Activated CD4-positive, alpha-beta T cell treated with anti-CD3 and anti-CD28 coated beads, Interleukin-2, amount 10 ng/mL, durations not matched to agents 7 days and 5 days (primary cell): ENCODE data around the gene FRK. TPM values are rescaled to one million over a fixed set of nuclear protein-coding genes. Genes with fewer than 3 reads are reported as not detected.
"Not testable (repeated sequence)": the region's sequence is repeated elsewhere in the genome, so short reads cannot be mapped to it uniquely, and the experiment has no call there.

ENCODE experiments used
- CTCF ChIA-PET: fragments of 350-600 bp; sonication (Branson Sonifier 250); formaldehyde crosslinking; loops from one replicate; lab custom pipeline; 2021; ENCODE audit warnings: antibody characterized with exemption; lab: Charles Lee
- POLR2A ChIA-PET: fragments of 350-600 bp; sonication (Branson Sonifier 250); formaldehyde crosslinking; loops from one replicate; lab custom pipeline; 2021; ENCODE audit warnings: antibody characterized with exemption; lab: Charles Lee
- DNase-seq: peaks from one replicate; pipeline ENCODE4 v3.0.0-alpha.2; 2020
- H3K27ac Mint-ChIP-seq: one replicate; pipeline ENCODE4 v1.8.0; 2021; ENCODE audit warnings: mild to moderate bottlenecking, moderate library complexity, mixed read lengths
- H3K27me3 Mint-ChIP-seq: one replicate; pipeline ENCODE4 v1.8.0; 2021; ENCODE audit warnings: mixed read lengths
- H3K36me3 Mint-ChIP-seq: one replicate; pipeline ENCODE4 v1.8.0; 2021; ENCODE audit warnings: low read depth, mixed read lengths
- H3K4me1 Mint-ChIP-seq: one replicate; pipeline ENCODE4 v1.8.0; 2021; ENCODE audit warnings: mixed read lengths
- H3K4me3 Mint-ChIP-seq: one replicate; pipeline ENCODE4 v1.8.0; 2021; ENCODE audit warnings: mild to moderate bottlenecking, moderate library complexity, mixed read lengths
- H3K9me3 Mint-ChIP-seq: one replicate; pipeline ENCODE4 v1.8.0; 2021; ENCODE audit warnings: mixed read lengths
- total RNA-seq, 2 experiments: library from RNA; stranded (reverse); gene quantifications; one replicate each; pipeline ENCODE4 v1.2.3, GENCODE V29; 2021

Gene FRK
- total RNA-seq, 2 experiments from 2014 or later = 0.02 TPM

- H3K9me3 Mint-ChIP-seq = no peaks in the 10 kb centered on the region
- no peak for DNase-seq
- no peak overlapping the region for H3K4me3 Mint-ChIP-seq
- no peaks in the 10 kb centered on the region for H3K27me3 Mint-ChIP-seq
- H3K36me3 Mint-ChIP-seq = no peaks in the 10 kb centered on the region
- CTCF ChIA-PET = no interaction called here
- POLR2A ChIA-PET = no interaction called here
- no peaks in the 10 kb centered on the region for H3K4me1 Mint-ChIP-seq
- H3K27ac Mint-ChIP-seq = no peak overlapping the region
Measured at GRCh38 chr6:115971785-115972184, 88.9 kb downstream of the FRK start.

DNA sequence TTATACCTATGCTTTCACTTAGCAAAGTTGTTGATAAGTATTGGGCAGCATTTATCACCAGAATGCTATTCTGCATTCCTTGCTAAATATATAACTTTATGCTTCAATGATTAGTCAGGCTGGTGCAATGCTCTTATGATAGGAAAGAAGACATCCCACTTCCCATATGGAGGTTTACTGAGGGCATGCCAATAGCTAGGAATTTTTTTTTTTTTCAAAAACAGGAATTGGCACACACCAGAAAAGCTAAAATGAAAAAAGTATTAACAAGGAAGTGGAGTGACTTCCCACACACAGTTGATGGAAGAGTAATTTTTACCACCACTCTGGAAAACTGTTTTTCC, 90.8 kb downstream of the FRK start:
- ChIA-PET POLR2A (no interaction called here), CTCF (interaction anchor here (0.6 kb wide), 1 partner anchor 94 kb away, joined by 3 read pairs; no protein-coding TSS in a partner anchor)
- Mint-ChIP-seq H3K27me3 (no peaks in the 10 kb centered on the region), H3K4me3 (no peak overlapping the region), H3K9me3 (no peaks in the 10 kb centered on the region), H3K27ac (no peak overlapping the region), H3K4me1 (no peaks in the 10 kb centered on the region), H3K36me3 (no peaks in the 10 kb centered on the region)
- no peak for DNase-seq

DNA sequence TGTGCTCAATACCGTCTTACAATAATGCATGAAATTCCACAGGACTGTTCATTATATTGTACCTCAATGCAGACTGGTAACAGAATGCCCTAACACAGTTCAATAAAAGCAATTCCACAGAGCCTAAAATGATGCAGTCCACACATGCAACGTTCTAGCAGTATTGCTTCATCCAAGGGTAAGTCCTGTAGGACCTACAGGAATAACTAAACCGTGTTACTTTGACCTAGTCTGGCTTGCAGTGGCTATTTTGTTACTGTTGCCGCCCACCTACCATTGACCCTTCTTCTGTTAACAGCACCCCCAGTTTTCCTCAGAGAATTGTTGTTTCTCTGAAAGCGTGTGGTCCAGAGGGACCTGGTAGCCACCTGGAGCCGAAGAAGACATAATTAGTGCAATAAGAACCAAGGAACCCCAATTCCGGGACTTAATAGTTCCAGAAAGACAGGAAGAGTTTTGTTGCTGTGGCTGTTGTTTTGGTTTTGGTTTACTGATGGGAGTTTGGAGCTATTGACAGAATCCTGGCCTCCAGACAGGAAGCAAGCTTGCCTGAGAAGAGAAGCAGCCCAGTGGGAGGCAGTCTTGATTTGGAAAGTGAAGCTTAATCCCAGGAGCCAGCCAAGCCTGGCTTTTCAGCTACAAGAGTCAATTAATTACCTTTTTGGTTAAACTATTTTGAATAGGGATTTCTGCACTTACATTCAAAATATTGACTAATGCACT, 91.3 kb downstream of the FRK start:
- Mint-ChIP-seq H3K4me3 (no peak overlapping the region), H3K9me3 (no peaks in the 10 kb centered on the region), H3K27me3 (no peaks in the 10 kb centered on the region), H3K36me3 (no peaks in the 10 kb centered on the region), H3K4me1 (no peaks in the 10 kb centered on the region), H3K27ac (no peak overlapping the region)
- DNase-seq = no peak
- ChIA-PET CTCF (interaction anchor here (0.6 kb wide), 1 partner anchor 93 kb away, joined by 3 read pairs; no protein-coding TSS in a partner anchor), POLR2A (no interaction called here)

GRCh38 chr6:115960286-115960685, 100.4 kb downstream of the FRK start:
- H3K9me3 Mint-ChIP-seq, POLR2A ChIA-PET, H3K36me3 Mint-ChIP-seq, H3K27me3 Mint-ChIP-seq, DNase-seq, CTCF ChIA-PET, H3K27ac Mint-ChIP-seq, H3K4me3 Mint-ChIP-seq, H3K4me1 Mint-ChIP-seq: not testable (repeated sequence)

DNA sequence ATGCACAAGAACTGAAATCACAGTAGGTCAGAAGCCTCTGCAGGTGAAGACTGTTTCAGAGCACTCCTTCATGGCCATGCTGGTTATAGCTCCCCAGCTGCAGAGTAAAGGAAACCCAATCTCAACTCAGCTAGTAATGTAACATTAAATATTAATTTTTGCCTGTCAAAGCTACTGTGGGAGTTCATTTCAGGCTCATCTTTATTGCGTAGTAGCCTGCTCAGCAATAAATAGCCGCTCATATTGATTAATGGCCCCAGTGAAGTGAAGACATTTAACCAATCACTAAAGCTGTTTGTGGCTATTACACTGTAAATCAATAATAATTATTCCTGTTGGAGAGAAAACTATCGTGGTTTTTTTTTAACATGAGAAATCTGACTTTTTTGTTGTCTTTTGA, 101.7 kb downstream of the FRK start:
- DNase-seq = no peak
- POLR2A ChIA-PET = no interaction called here
- CTCF ChIA-PET = interaction anchor here (0.6 kb wide), 1 partner anchor 287 kb away, joined by 4 read pairs; no protein-coding TSS in a partner anchor
- Mint-ChIP-seq H3K27ac (no peak overlapping the region), H3K27me3 (no peaks in the 10 kb centered on the region), H3K4me3 (no peak overlapping the region), H3K4me1 (no peaks in the 10 kb centered on the region), H3K36me3 (no peaks in the 10 kb centered on the region), H3K9me3 (no peaks in the 10 kb centered on the region)

GRCh38 chr6:115954740-115955139, 106.0 kb downstream of the FRK start:
- DNase-seq = no peak
- H3K4me1 Mint-ChIP-seq = no peaks in the 10 kb centered on the region
- no peak overlapping the region for H3K27ac Mint-ChIP-seq
- H3K36me3 Mint-ChIP-seq = no peaks in the 10 kb centered on the region
- CTCF ChIA-PET = no interaction called here
- no peak overlapping the region for H3K4me3 Mint-ChIP-seq
- POLR2A ChIA-PET = no interaction called here
- no peaks in the 10 kb centered on the region for H3K27me3 Mint-ChIP-seq
- no peaks in the 10 kb centered on the region for H3K9me3 Mint-ChIP-seq

DNA sequence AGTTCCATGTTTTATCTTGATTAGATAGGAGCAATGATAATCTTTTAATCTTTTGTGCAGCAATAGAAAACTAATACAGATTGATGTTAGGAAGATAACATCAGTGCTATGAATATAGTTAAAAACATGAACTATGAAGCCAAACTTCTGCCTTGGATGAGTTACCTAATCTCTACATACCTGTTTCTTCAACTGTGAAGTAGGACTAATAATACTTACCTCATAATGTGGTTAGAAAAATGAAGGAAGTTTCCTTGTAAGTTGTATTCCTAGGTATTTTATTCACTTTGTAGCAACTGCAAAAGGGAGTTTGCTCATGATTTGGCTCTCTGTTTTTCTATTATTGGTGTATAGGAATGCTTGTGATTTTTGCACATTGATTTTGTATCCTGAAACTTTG, 111.9 kb downstream of the FRK start:
- POLR2A ChIA-PET = no interaction called here
- CTCF ChIA-PET = no interaction called here
- no peak for DNase-seq
- Mint-ChIP-seq H3K27ac (no peak overlapping the region), H3K4me3 (no peak overlapping the region), H3K4me1 (no peaks in the 10 kb centered on the region), H3K36me3 (no peaks in the 10 kb centered on the region), H3K9me3 (no peaks in the 10 kb centered on the region), H3K27me3 (no peaks in the 10 kb centered on the region)

GRCh38 chr6:115947966-115948541, 112.6 kb downstream of the FRK start:
- no peaks in the 10 kb centered on the region for H3K9me3 Mint-ChIP-seq

DNA sequence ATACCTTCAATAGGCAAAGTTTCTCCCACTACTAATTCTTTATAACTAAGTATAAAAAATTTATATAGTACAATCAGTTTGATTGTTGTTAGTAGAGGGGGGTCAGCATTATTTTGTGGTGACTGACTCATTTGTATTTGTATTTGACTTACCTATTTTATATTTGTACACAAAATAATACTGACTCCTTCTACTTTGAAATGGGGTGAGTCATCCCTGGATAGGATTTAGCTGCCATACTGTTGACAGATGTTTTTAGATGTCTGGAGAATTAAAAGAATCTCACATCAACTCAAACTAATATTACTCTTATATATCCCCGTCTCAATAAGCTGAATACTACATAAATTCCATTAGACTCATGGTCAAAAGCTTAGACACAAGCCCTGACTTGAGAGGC, 114.9 kb downstream of the FRK start:
- CTCF ChIA-PET = no interaction called here
- Mint-ChIP-seq H3K36me3 (no peaks in the 10 kb centered on the region), H3K4me3 (no peak overlapping the region), H3K4me1 (no peaks in the 10 kb centered on the region), H3K27me3 (no peaks in the 10 kb centered on the region), H3K27ac (no peak overlapping the region), H3K9me3 (no peaks in the 10 kb centered on the region)
- POLR2A ChIA-PET = no interaction called here
- DNase-seq = no peak

More at GRCh38 chr6:115947966-115948541, 112.6 kb downstream of the FRK start:
- DNase-seq = no peak
- H3K4me3 Mint-ChIP-seq = no peak overlapping the region
- H3K27me3 Mint-ChIP-seq = no peaks in the 10 kb centered on the region
- H3K36me3 Mint-ChIP-seq = no peaks in the 10 kb centered on the region
- H3K27ac Mint-ChIP-seq = no peak overlapping the region
- ChIA-PET CTCF (no interaction called here), POLR2A (no interaction called here)
- H3K4me1 Mint-ChIP-seq = no peaks in the 10 kb centered on the region

DNA sequence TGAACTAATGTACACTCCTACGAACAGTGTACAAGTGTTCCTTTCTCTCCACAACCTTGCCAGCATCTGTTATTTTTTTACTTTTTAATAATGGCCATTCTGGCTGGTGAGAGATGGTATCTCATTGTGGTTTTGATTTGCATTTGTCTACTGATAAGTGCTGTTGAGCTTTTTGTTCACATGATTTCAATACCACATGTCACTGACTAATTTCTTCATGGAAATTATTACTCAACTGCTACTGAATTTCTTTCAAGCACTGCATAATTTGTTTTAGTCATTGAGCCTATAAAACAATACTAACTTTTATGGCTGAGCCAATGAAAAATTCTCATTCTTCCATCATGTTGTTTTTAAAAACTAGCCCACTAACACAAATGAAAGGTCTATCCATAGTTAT, 115.4 kb downstream of the FRK start:
- CTCF ChIA-PET = no interaction called here
- Mint-ChIP-seq H3K4me3 (no peak overlapping the region), H3K27me3 (no peaks in the 10 kb centered on the region), H3K4me1 (no peaks in the 10 kb centered on the region), H3K9me3 (no peaks in the 10 kb centered on the region), H3K27ac (no peak overlapping the region), H3K36me3 (no peaks in the 10 kb centered on the region)
- DNase-seq = no peak
- POLR2A ChIA-PET = no interaction called here

GRCh38 chr6:115944829-115945228, 115.9 kb downstream of the FRK start:
- POLR2A ChIA-PET, DNase-seq, H3K4me1 Mint-ChIP-seq, CTCF ChIA-PET, H3K4me3 Mint-ChIP-seq, H3K36me3 Mint-ChIP-seq, H3K9me3 Mint-ChIP-seq, H3K27me3 Mint-ChIP-seq, H3K27ac Mint-ChIP-seq: not testable (repeated sequence)

- H3K9me3 Mint-ChIP-seq, DNase-seq, POLR2A ChIA-PET, H3K4me3 Mint-ChIP-seq, CTCF ChIA-PET, H3K4me1 Mint-ChIP-seq, H3K27ac Mint-ChIP-seq, H3K36me3 Mint-ChIP-seq, H3K27me3 Mint-ChIP-seq: not testable (repeated sequence)
Measured at GRCh38 chr6:115937502-115937901, 123.2 kb downstream of the FRK start.

DNA sequence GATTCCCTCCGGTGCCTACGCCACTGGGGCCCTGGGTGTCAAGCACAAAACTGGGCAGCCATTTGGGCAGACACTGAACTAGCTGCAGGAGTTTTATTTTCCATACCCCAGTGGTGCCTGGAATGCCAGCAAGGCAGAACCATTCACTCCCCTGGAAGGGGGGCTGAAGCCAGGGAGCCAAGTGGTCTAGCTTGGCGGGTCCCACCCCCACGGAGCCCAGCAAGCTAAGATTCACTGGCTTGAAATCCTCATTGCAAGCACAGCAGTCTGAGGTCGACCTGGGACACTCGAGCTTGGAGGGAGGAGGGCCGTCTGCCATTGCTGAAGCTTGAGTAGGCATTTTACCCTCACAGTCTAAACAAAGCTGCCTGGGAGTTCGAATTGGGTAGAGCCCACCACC, 125.3 kb downstream of the FRK start:
- Mint-ChIP-seq H3K36me3 (no peaks in the 10 kb centered on the region), H3K27me3 (no peaks in the 10 kb centered on the region), H3K4me1 (no peaks in the 10 kb centered on the region), H3K4me3 (no peak overlapping the region), H3K9me3 (no peaks in the 10 kb centered on the region), H3K27ac (no peak overlapping the region)
- POLR2A ChIA-PET = interaction anchor here (0.6 kb wide), 1 partner anchor 156 kb away, joined by 4 read pairs; no protein-coding TSS in a partner anchor
- CTCF ChIA-PET = no interaction called here
- DNase-seq = no peak

GRCh38 chr6:115934829-115935228, 125.9 kb downstream of the FRK start:
- no peaks in the 10 kb centered on the region for H3K27me3 Mint-ChIP-seq
- no peak for DNase-seq
- POLR2A ChIA-PET = no interaction called here
- H3K4me3 Mint-ChIP-seq = no peak overlapping the region
- no peak overlapping the region for H3K27ac Mint-ChIP-seq
- no peaks in the 10 kb centered on the region for H3K36me3 Mint-ChIP-seq
- no peaks in the 10 kb centered on the region for H3K9me3 Mint-ChIP-seq
- H3K4me1 Mint-ChIP-seq = no peaks in the 10 kb centered on the region
- CTCF ChIA-PET = no interaction called here
